Anterior cingulate cortex (tissue), 58 donors: ENCODE measurements around the gene RRP12.
"Not testable (repeated sequence)": the region's sequence is repeated elsewhere in the genome, so short reads cannot be mapped to it uniquely, and the experiment has no call there.

ENCODE experiments used
- DNase-seq, 58 donors: peaks; one replicate each; lab custom pipeline; 2025; lab: John Stamatoyannopoulos, UW

The RRP12 gene

GRCh38 chr10:97371696-97372095 is 29.4 kb downstream of the RRP12 start:
- DNase-seq = no peak

GRCh38 chr10:97367126-97367649 is 34.0 kb downstream of the RRP12 start:
- no peak for DNase-seq

- no peak for DNase-seq
Measured at GRCh38 chr10:97366572-97366971, 34.6 kb downstream of the RRP12 start.

GRCh38 chr10:97365761-97366351 is 35.3 kb downstream of the RRP12 start:
- no peak for DNase-seq

GRCh38 chr10:97363071-97363470 is 38.1 kb downstream of the RRP12 start:
- no peak for DNase-seq

- DNase-seq = no peak
Measured at GRCh38 chr10:97362310-97363033, 38.7 kb downstream of the RRP12 start.

GRCh38 chr10:97361537-97361901 is 39.6 kb downstream of the RRP12 start:
- DNase-seq = no peak

- DNase-seq = no peak
Measured at GRCh38 chr10:97360705-97361536, 40.2 kb downstream of the RRP12 start.

GRCh38 chr10:97358781-97359180 is 42.4 kb downstream of the RRP12 start:
- DNase-seq = no peak

GRCh38 chr10:97358349-97358748 is 42.8 kb downstream of the RRP12 start:
- no peak for DNase-seq

- no peak for DNase-seq
Measured at GRCh38 chr10:97356918-97357317, 44.2 kb downstream of the RRP12 start.

GRCh38 chr10:97356318-97356914 is 44.7 kb downstream of the RRP12 start:
- no peak for DNase-seq

GRCh38 chr10:97355571-97355975 is 45.6 kb downstream of the RRP12 start:
- peak in 16 of 58 donors; percentile 7 to 46 (median 20) for DNase-seq

- no peak for DNase-seq
Measured at GRCh38 chr10:97353945-97354344, 47.2 kb downstream of the RRP12 start.

- DNase-seq = no peak
Measured at GRCh38 chr10:97349752-97350513, 51.2 kb downstream of the RRP12 start.

- DNase-seq = no peak
Measured at GRCh38 chr10:97347317-97347716, 53.8 kb downstream of the RRP12 start.

- not testable (repeated sequence) for DNase-seq
Measured at GRCh38 chr10:97343664-97344063, 57.5 kb downstream of the RRP12 start.

- no peak for DNase-seq
Measured at GRCh38 chr10:97341416-97341815, 59.7 kb downstream of the RRP12 start.

- peak in 4 of 58 donors; percentile 8 to 30 (median 14) for DNase-seq
Measured at GRCh38 chr10:97338041-97338440, 63.1 kb downstream of the RRP12 start.
